OCI-LY7 (cell line): Measurements from ENCODE around the gene DESI1.

Experiments
- CTCF ChIP-seq: fragments of 200-600 bp; sonication (generic); conservative IDR thresholded peaks from 2 replicates; pipeline ENCODE4 v1.5.1; 2014; ENCODE audit warnings: mild to moderate bottlenecking, antibody characterized with exemption, low read length, moderate library complexity, mixed read lengths
- EZH2phosphoT487 ChIP-seq: fragments of 200-600 bp; sonication (generic); IDR thresholded peaks from 2 replicates; pipeline ENCODE4 v1.6.1; 2018; ENCODE audit warnings: low read depth, borderline replicate concordance, mild to moderate bottlenecking, mixed run types, antibody characterized with exemption, low read length, moderate library complexity, mixed read lengths

- no peak for TF ChIP-seq CTCF
- no peak for TF ChIP-seq EZH2phosphoT487
Observed at GRCh38 chr22:41656556-41656955, 35.7 kb upstream of the DESI1 start.
